Epithelial cell of proximal tubule (primary cell): ENCODE data around the gene IRF2BP1. TPM values are rescaled to one million over a fixed set of nuclear protein-coding genes. Genes with fewer than 3 reads are reported as not detected.
"Not testable (repeated sequence)": the region's sequence is repeated elsewhere in the genome, so short reads cannot be mapped to it uniquely, and the experiment has no call there.

Source experiments
- DNase-seq: peaks from one replicate; pipeline ENCODE4 v3.0.0-alpha.2; 2011; ENCODE audit warnings: low read depth
- H3K4me3 ChIP-seq: 2 replicates; pipeline ENCODE4 v1.5.1; 2011; ENCODE audit warnings: low read depth, mild to moderate bottlenecking, low read length
- CTCF ChIP-seq: conservative IDR thresholded peaks from 2 replicates; pipeline ENCODE4 v1.5.1; 2012; ENCODE audit warnings: low read depth, mild to moderate bottlenecking, low read length
- total RNA-seq: library from RNA; depleted of rRNA; stranded (reverse); fragments of >200 nt; gene quantifications from 2 replicates; pipeline ENCODE4 v1.2.3, GENCODE V29; 2015

The IRF2BP1 gene
- total RNA-seq, 1 donor from 2014 or later: 26.8 TPM

- no peak for TF ChIP-seq CTCF
- DNase-seq: no peak
- H3K4me3 ChIP-seq: no peak overlapping the region
Measured at GRCh38 chr19:45873219-45873772, 12.6 kb downstream of the IRF2BP1 start.

- TF ChIP-seq CTCF: no peak
- DNase-seq: no peak
- H3K4me3 ChIP-seq: no peak overlapping the region
Measured at GRCh38 chr19:45872095-45872919, 13.6 kb downstream of the IRF2BP1 start.

GRCh38 chr19:45870798-45871197 is 15.1 kb downstream of the IRF2BP1 start:
- no peak for TF ChIP-seq CTCF
- DNase-seq: no peak
- H3K4me3 ChIP-seq: no peak overlapping the region

GRCh38 chr19:45867241-45867640 is 18.7 kb downstream of the IRF2BP1 start:
- DNase-seq, H3K4me3 ChIP-seq: not testable (repeated sequence)

GRCh38 chr19:45866400-45867176 is 19.4 kb downstream of the IRF2BP1 start:
- H3K4me3 ChIP-seq: no peak overlapping the region
- no peak for DNase-seq
- TF ChIP-seq CTCF: no peak

- DNase-seq: no peak
- TF ChIP-seq CTCF: no peak
Measured at GRCh38 chr19:45865269-45865948, 20.5 kb downstream of the IRF2BP1 start.

GRCh38 chr19:45864629-45865082 is 21.3 kb downstream of the IRF2BP1 start:
- no peak for TF ChIP-seq CTCF
- peak overlapping the region; percentile 70 for H3K4me3 ChIP-seq
- DNase-seq: no peak

More at GRCh38 chr19:45865269-45865948, 20.5 kb downstream of the IRF2BP1 start:
- H3K4me3 ChIP-seq: peak overlapping the region; percentile 70
